SU-DHL-6 (cell line): ENCODE measurements around the gene ATIC.

Experiments used
- EZH2phosphoT487 ChIP-seq: fragments of 200-600 bp; sonication (generic), shearing (Covaris generic); conservative IDR thresholded peaks from 2 replicates; pipeline ENCODE4 v1.6.1; 2018; ENCODE audit warnings: mild to moderate bottlenecking, antibody characterized with exemption, low read length, moderate library complexity, mixed read lengths
- TF ChIP-seq, protein P1 (sequence below): fragments of 200-600 bp; sonication (generic); IDR thresholded peaks from one replicate; pipeline ENCODE4 v1.5.1; 2017; ENCODE audit warnings: antibody characterized with exemption, mild to moderate bottlenecking, low read length, moderate library complexity; ENCODE audit not compliant: insufficient read depth, poor library complexity, severe bottlenecking

DNA sequence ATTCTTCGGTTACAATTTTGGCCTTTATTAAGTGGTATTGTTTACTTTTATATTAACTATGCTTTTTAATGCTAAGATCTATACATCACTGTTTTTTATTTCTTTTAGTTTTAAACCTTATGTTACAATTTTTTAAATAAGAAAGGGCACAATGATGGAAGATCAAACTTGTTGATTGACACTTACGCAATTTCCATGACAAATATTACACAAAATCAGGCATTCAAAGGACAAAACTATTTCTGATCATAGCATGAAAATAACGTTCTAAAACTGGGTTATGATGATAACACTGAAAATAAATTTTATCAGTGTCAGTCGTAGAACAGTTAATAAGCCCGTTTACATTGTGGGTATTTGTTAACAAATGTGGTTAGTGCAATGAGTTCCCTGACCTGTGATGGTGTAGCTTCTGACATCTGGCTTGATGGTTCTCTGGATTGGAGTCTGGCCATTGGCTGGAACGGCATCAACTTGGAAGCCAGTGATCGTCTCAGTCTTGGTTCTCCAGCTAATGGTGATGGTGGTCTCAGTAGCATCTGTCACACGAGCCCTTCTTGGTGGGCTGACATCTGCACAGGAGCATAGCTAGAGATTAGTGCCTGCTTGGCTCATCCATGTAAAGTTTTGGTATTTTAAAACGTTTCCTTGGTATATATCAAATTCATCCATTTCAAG lies 64.4 kb downstream of the ATIC start:
- TF ChIP-seq, protein P1, sequence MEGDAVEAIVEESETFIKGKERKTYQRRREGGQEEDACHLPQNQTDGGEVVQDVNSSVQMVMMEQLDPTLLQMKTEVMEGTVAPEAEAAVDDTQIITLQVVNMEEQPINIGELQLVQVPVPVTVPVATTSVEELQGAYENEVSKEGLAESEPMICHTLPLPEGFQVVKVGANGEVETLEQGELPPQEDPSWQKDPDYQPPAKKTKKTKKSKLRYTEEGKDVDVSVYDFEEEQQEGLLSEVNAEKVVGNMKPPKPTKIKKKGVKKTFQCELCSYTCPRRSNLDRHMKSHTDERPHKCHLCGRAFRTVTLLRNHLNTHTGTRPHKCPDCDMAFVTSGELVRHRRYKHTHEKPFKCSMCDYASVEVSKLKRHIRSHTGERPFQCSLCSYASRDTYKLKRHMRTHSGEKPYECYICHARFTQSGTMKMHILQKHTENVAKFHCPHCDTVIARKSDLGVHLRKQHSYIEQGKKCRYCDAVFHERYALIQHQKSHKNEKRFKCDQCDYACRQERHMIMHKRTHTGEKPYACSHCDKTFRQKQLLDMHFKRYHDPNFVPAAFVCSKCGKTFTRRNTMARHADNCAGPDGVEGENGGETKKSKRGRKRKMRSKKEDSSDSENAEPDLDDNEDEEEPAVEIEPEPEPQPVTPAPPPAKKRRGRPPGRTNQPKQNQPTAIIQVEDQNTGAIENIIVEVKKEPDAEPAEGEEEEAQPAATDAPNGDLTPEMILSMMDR: no peak
- no peak for TF ChIP-seq EZH2phosphoT487
